ENCODE measurements around the gene MTHFD2L. TPM values are rescaled to one million over a fixed set of nuclear protein-coding genes. Genes with fewer than 3 reads are reported as not detected.
A peak's percentile ranks its signal among the peaks of the same experiment; 100 is the strongest.

The MTHFD2L gene
- total RNA-seq, 2 experiments from 2014 or later = 6.4 to 6.9 TPM

DNA sequence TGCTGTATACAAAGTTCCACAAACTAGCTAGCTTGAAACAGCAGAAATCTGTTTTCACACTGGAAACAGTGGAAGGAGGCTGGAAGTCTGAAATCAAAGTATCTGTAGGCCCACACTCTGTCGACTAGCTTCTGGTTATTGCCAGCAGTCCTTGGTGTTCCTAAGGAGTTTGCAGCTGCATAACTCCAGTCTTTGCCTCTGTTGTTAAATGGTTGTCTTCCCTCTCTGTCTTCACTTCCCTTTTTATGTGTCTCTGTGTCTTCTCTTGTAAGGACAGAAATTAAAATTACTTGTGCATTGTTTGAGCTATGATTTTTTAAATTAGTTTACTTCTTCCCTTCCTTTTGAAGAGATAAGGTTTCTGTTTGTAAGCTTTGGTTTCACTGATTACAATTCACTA is 8.2 kb downstream of the MTHFD2L start:
- no peak for DNase-seq
- ATAC-seq = no peak
- Mint-ChIP-seq H3K4me1 (peaks cover 18% of the 10 kb centered on the region), H3K36me3 (ENCODE audit: low read depth) (peaks cover 27% of the 10 kb centered on the region), H3K27ac (no peak overlapping the region), H3K4me3 (no peak overlapping the region), H3K9me3 (ENCODE audit: low read depth) (no peaks in the 10 kb centered on the region), H3K27me3 (no peaks in the 10 kb centered on the region)
- intact Hi-C loops (cut with DNase I, micrococcal nuclease) = no loop called here
- ChIA-PET POLR2A (interaction anchor here (0.6 kb wide), 1 partner anchor 68 kb away, joined by 4 read pairs; no protein-coding TSS in a partner anchor), CTCF (no interaction called here)

DNA sequence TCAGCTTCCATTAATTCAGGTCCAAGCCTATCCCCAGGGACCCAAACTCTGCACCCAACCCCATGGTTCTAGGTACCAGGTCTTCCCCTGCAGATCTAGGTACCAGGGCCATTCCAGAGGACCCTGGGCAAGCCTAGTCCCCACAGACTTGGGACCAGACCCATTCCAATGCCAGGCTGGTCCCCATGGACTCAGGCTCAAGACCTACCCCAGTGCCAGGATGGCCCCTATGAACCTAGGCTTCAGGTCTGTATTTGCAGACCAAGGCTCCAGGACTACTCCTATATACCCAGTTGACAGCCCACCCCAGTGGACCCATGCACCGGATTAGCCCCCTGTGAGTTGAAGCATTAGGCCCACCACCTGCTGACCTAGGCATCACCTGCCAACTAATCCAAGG is 8.9 kb downstream of the MTHFD2L start:
- Mint-ChIP-seq H3K9me3 (ENCODE audit: low read depth) (no peaks in the 10 kb centered on the region), H3K4me3 (no peak overlapping the region), H3K27ac (no peak overlapping the region), H3K36me3 (ENCODE audit: low read depth) (peaks cover 20% of the 10 kb centered on the region), H3K4me1 (peaks cover 12% of the 10 kb centered on the region), H3K27me3 (no peaks in the 10 kb centered on the region)
- ChIA-PET POLR2A (interaction anchor here (0.6 kb wide), 1 partner anchor 69 kb away, joined by 4 read pairs; no protein-coding TSS in a partner anchor), CTCF (no interaction called here)
- ATAC-seq = no peak
- DNase-seq = no peak
- intact Hi-C loops (cut with DNase I, micrococcal nuclease) = no loop called here

DNA sequence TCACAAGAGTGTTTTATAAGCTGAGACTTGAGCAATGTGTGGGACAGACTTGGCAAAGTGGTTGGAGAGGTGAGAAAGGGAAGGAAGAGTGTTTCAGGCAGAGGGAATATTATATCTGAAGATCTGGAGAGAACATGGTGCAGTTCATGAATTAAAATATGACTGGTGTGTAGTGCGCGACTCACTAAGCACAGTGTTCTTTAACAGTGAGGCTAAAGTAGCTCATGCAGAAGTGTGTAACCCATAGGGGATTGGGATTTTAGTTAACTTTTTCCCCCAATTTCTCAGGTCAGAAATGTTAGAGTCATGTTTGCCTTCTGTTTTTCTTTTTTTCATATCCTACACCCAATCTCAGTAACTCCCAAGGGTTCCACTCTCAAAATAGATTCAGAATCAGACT is 9.7 kb downstream of the MTHFD2L start:
- Mint-ChIP-seq H3K9me3 (ENCODE audit: low read depth) (no peaks in the 10 kb centered on the region), H3K27ac (no peak overlapping the region), H3K27me3 (no peaks in the 10 kb centered on the region), H3K36me3 (ENCODE audit: low read depth) (peaks cover 13% of the 10 kb centered on the region), H3K4me1 (peaks cover 12% of the 10 kb centered on the region), H3K4me3 (no peak overlapping the region)
- ChIA-PET CTCF (no interaction called here), POLR2A (no interaction called here)
- intact Hi-C loops (cut with DNase I, micrococcal nuclease) = no loop called here
- DNase-seq (no peak), ATAC-seq (no peak)

DNA sequence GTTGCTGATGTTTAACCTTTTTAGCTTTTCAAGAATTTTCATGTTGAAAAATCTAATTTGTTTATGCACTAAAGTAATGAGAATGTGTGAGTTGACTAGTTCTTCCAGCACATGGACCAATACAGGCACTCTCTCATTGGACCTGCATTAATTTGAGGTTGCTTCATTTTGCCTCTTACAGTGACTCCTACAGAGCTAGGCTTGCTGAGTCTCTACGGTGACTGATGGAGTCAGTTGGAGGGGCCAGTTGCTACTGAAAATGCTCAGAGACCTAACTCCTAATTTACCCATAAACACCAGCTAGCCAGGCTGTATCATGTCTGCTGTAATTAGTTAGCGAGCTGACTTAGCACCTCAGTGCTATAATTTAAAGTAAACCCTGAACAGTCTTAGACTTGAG is 10.9 kb downstream of the MTHFD2L start:
- DNase-seq (no peak), ATAC-seq (no peak)
- Mint-ChIP-seq H3K4me3 (no peak overlapping the region), H3K36me3 (ENCODE audit: low read depth) (peaks cover 11% of the 10 kb centered on the region), H3K27ac (no peak overlapping the region), H3K9me3 (ENCODE audit: low read depth) (no peaks in the 10 kb centered on the region), H3K27me3 (no peaks in the 10 kb centered on the region), H3K4me1 (peaks cover 12% of the 10 kb centered on the region)
- ChIA-PET POLR2A (no interaction called here), CTCF (interaction anchor here (1.2 to 1.5 kb wide), 2 partner anchors 34 to 327 kb away, joined by 3 read pairs; no protein-coding TSS in a partner anchor)
- intact Hi-C loops (cut with DNase I, micrococcal nuclease) = no loop called here

DNA sequence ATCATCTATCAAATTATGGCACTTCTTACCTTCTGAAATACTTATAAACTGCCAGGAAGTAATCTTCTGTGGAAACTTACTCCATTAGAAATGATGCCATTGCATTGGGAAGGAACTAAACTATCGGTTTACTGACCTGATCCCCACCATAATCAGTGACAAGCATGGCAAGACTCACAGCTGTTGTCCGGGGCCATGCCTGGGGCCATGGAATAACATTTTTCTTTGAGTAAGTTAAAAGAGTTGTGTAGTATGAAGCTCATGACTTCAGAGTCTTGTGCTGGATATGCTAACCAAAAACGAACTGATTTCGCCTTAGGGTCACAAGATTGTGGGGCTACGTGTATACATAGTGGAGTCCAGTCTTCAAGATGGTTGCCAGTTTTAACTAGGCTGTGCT is 15.4 kb downstream of the MTHFD2L start:
- H3K27me3 Mint-ChIP-seq = no peaks in the 10 kb centered on the region
- H3K27ac Mint-ChIP-seq = no peak overlapping the region
- intact Hi-C loops (cut with DNase I, micrococcal nuclease) = no loop called here
- DNase-seq (no peak), ATAC-seq (no peak)
- no peaks in the 10 kb centered on the region for H3K4me1 Mint-ChIP-seq
- H3K4me3 Mint-ChIP-seq = no peak overlapping the region
- no peaks in the 10 kb centered on the region for H3K9me3 Mint-ChIP-seq (ENCODE audit: low read depth)
- peaks cover 9% of the 10 kb centered on the region for H3K36me3 Mint-ChIP-seq (ENCODE audit: low read depth)
- POLR2A ChIA-PET = no interaction called here
- CTCF ChIA-PET = no interaction called here

DNA sequence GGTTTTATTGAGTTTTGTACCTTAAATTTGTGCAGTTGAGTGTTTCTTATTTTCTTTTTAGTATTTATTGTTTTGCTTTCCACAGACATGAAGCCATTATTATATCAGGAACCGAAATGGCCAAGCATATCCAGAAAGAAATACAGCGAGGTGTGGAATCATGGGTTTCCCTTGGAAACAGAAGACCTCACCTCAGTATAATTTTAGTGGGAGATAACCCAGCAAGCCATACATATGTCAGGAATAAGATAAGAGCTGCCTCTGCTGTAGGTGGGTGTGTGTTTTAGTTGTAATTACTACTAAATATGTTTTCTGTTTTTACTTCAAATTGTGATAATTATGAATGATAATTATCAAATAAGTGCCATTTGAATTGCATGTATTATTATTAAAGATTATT is 16.5 kb downstream of the MTHFD2L start:
- H3K27me3 Mint-ChIP-seq = no peaks in the 10 kb centered on the region
- H3K9me3 Mint-ChIP-seq (ENCODE audit: low read depth) = no peaks in the 10 kb centered on the region
- ATAC-seq = no peak
- peaks cover 9% of the 10 kb centered on the region for H3K36me3 Mint-ChIP-seq (ENCODE audit: low read depth)
- ChIA-PET POLR2A (no interaction called here), CTCF (interaction anchor here (1.2 to 1.5 kb wide), 2 partner anchors 17 to 54 kb away, joined by 3 to 5 read pairs; no protein-coding TSS in a partner anchor)
- H3K4me1 Mint-ChIP-seq = no peaks in the 10 kb centered on the region
- intact Hi-C loops (cut with DNase I, micrococcal nuclease) = no loop called here
- H3K4me3 Mint-ChIP-seq = no peak overlapping the region
- no peak for DNase-seq
- no peak overlapping the region for H3K27ac Mint-ChIP-seq

DNA sequence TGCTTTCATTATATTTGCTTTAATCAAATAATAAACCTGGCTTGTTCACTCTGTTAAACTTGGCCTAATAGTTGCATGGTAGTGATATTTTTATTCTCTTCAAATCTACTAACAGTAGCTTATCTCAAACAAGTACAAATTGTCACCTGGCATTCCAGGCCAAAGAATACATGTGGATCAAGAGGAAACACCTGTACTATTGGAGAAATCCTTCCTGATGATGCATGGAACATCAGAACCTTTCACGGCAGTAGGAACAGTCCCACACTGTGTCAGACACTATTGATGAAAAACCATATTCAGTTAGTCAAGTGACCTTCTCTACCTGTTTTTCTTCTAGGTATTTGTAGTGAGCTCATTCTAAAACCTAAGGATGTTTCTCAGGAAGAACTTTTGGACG is 17.0 kb downstream of the MTHFD2L start:
- ChIA-PET POLR2A (no interaction called here), CTCF (interaction anchor here (1.2 to 1.5 kb wide), 2 partner anchors 18 to 53 kb away, joined by 3 to 5 read pairs; no protein-coding TSS in a partner anchor)
- intact Hi-C loops (cut with DNase I, micrococcal nuclease) = no loop called here
- Mint-ChIP-seq H3K4me1 (no peaks in the 10 kb centered on the region), H3K4me3 (no peak overlapping the region), H3K36me3 (ENCODE audit: low read depth) (peaks cover 9% of the 10 kb centered on the region), H3K27me3 (no peaks in the 10 kb centered on the region), H3K9me3 (ENCODE audit: low read depth) (no peaks in the 10 kb centered on the region), H3K27ac (no peak overlapping the region)
- ATAC-seq = no peak
- DNase-seq = no peak

DNA sequence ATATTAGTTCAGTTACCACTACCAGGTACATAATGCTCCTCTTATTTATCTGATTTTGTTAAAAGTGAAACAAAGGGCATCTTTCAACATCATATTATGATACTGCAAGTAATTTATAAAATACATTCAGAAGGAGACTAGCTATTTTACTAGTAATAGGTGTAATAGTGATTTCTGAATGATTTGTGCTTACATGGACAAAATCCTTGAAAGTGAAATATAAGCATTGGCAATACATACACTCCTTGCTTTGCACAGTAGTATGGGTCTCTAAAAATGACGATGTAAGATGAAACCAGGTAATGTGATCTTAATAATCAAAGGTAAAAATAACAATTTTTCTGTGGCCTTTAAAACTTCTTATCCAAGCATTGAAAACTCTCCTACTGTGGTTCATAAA is 17.5 kb downstream of the MTHFD2L start:
- ATAC-seq = no peak
- ChIA-PET CTCF (interaction anchor here (1.2 to 1.5 kb wide), 2 partner anchors 18 to 53 kb away, joined by 3 to 5 read pairs; no protein-coding TSS in a partner anchor), POLR2A (no interaction called here)
- intact Hi-C loops (cut with DNase I, micrococcal nuclease) = no loop called here
- no peaks in the 10 kb centered on the region for H3K27me3 Mint-ChIP-seq
- no peak overlapping the region for H3K27ac Mint-ChIP-seq
- H3K36me3 Mint-ChIP-seq (ENCODE audit: low read depth) = peaks cover 7% of the 10 kb centered on the region
- no peak overlapping the region for H3K4me3 Mint-ChIP-seq
- DNase-seq = no peak
- no peaks in the 10 kb centered on the region for H3K4me1 Mint-ChIP-seq
- H3K9me3 Mint-ChIP-seq (ENCODE audit: low read depth) = no peaks in the 10 kb centered on the region

DNA sequence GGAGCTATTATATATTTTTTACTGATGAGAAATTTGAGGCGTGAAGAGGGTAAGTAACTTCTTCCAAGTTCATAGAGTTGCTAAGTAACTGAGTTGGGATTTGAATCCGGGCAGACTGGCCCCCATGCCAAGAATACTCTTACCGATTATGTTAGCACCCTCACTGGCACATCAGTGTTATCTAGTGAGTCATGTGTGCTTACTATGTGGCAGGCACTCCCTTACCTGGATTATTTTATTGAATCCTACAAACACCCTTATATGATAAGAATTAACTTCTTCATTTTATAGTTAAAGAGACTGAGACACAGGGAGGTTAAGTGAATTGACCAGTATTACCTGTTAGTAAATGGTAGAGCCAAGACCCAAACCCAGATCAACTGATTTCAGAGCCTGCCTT is 20.9 kb downstream of the MTHFD2L start:
- Mint-ChIP-seq H3K9me3 (ENCODE audit: low read depth) (no peaks in the 10 kb centered on the region), H3K36me3 (ENCODE audit: low read depth) (peaks cover 8% of the 10 kb centered on the region), H3K4me1 (no peaks in the 10 kb centered on the region), H3K4me3 (no peak overlapping the region), H3K27ac (no peak overlapping the region), H3K27me3 (no peaks in the 10 kb centered on the region)
- ChIA-PET CTCF (interaction anchor here (0.7 kb wide), 1 partner anchor 55 kb away, joined by 3 read pairs; no protein-coding TSS in a partner anchor), POLR2A (no interaction called here)
- ATAC-seq (no peak), DNase-seq (no peak)
- intact Hi-C loops (cut with DNase I, micrococcal nuclease) = no loop called here

DNA sequence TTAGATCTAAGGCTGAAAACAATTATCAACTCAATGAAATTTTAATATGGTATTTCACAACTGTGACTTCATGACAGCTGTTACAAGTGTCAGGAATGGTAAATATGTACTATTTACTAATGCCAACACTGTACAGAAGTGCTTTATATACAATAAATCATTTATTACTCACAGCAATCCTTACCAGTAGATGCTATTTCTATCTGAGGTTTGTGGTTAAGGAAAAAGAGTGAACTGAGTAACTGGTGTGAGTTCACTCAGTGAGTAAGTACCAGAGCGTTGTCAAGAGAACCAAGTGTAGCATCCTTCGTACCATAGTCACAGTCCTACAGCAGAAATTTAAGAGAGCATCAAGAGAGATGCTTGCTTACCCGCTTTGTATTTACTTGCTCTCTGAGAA is 23.3 kb downstream of the MTHFD2L start:
- peaks cover 7% of the 10 kb centered on the region for H3K36me3 Mint-ChIP-seq (ENCODE audit: low read depth)
- ChIA-PET CTCF (no interaction called here), POLR2A (no interaction called here)
- ATAC-seq (peak; percentile 77), DNase-seq (no peak)
- H3K4me3 Mint-ChIP-seq = no peak overlapping the region
- H3K27ac Mint-ChIP-seq = no peak overlapping the region
- H3K9me3 Mint-ChIP-seq (ENCODE audit: low read depth) = no peaks in the 10 kb centered on the region
- H3K27me3 Mint-ChIP-seq = no peaks in the 10 kb centered on the region
- intact Hi-C loops (cut with DNase I, micrococcal nuclease) = loop anchor here in 1 of 2 experiments (10.0 kb wide), 1 partner anchor 494 kb away; no protein-coding TSS in a partner anchor
- H3K4me1 Mint-ChIP-seq = no peaks in the 10 kb centered on the region

DNA sequence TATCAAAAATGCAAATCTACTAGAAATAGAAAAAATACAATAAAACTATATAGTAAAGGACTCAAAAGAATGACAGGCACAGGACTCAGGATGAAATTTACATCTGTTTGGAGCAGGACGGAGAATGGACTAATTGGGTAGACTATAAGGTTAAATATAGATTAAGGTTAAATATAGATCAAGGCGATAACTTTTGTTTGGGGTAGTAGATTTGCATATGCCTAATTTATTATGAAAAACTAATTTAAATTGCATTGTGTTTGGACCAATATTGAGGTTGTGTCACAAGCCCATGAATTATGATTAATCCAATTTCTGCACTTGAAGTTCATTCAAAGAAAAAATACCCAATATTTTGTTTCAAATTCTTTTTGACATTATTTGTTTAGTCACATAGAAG is 31.0 kb downstream of the MTHFD2L start:
- intact Hi-C loops (cut with DNase I, micrococcal nuclease) = loop anchor here (1.0 to 10.0 kb wide), 3 partner anchors 122 to 486 kb away; no protein-coding TSS in a partner anchor
- no peak overlapping the region for H3K4me3 Mint-ChIP-seq
- POLR2A ChIA-PET = interaction anchor here (0.6 kb wide), 1 partner anchor 209 kb away, joined by 5 read pairs; no protein-coding TSS in a partner anchor
- CTCF ChIA-PET = interaction anchor here (0.6 to 1.5 kb wide), 9 partner anchors 10 to 182 kb away, joined by 3 to 7 read pairs (median 4); partner anchors contain the start of gene EPGN
- DNase-seq (no peak), ATAC-seq (no peak)
- H3K36me3 Mint-ChIP-seq (ENCODE audit: low read depth) = no peaks in the 10 kb centered on the region
- H3K4me1 Mint-ChIP-seq = no peaks in the 10 kb centered on the region
- no peak overlapping the region for H3K27ac Mint-ChIP-seq
- H3K9me3 Mint-ChIP-seq (ENCODE audit: low read depth) = no peaks in the 10 kb centered on the region
- no peaks in the 10 kb centered on the region for H3K27me3 Mint-ChIP-seq

DNA sequence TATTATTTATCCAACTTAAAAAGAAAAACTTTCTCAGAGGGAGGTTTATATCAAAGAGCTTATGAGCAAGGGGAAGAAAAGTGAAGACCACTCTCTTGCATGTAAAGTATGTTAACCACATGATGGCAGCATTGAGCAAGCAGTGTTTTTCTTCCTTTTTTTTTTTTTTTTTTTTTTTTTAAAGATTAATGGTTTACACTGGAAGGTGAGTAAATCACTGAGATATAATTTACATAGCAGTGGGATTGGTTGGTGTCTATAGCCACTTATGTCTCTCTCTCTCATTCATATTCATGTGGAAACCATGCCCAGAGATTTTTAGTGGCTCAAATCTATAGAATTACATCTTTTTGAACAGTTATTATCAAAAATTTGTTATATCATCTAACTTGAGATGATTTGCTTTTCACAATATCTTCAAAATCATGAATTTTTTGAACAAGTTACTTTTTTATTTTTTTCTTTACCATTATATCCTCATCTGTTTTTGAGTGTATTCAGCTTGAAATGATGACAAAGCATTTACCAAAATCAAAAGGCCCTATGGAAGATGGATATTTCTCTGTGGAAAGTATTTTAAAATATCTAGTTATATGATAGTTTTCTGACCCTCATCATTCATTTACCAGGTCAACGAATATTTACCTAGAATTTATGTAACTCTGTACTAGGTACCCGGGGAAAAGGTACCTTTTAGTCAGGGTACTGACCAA is 31.6 kb downstream of the MTHFD2L start:
- ATAC-seq (peak; percentile 44), DNase-seq (no peak)

More for the DNA sequence above, 31.6 kb downstream of the MTHFD2L start:
- H3K4me3 Mint-ChIP-seq = no peak overlapping the region
- intact Hi-C loops (cut with DNase I, micrococcal nuclease) = loop anchor here (1.0 to 10.0 kb wide), 3 partner anchors 122 to 485 kb away; no protein-coding TSS in a partner anchor
- H3K27me3 Mint-ChIP-seq = no peaks in the 10 kb centered on the region
- H3K27ac Mint-ChIP-seq = no peak overlapping the region
- no peaks in the 10 kb centered on the region for H3K36me3 Mint-ChIP-seq (ENCODE audit: low read depth)
- CTCF ChIA-PET = interaction anchor here (0.6 to 1.5 kb wide), 11 partner anchors 9 to 181 kb away, joined by 3 to 7 read pairs (median 4); partner anchors contain the start of gene EPGN
- H3K9me3 Mint-ChIP-seq (ENCODE audit: low read depth) = no peaks in the 10 kb centered on the region
- H3K4me1 Mint-ChIP-seq = no peaks in the 10 kb centered on the region
- POLR2A ChIA-PET = interaction anchor here (0.6 kb wide), 1 partner anchor 210 kb away, joined by 5 read pairs; no protein-coding TSS in a partner anchor

Data from activated CD4-positive, alpha-beta T cell treated with anti-CD3 and anti-CD28 coated beads for 36 hours (primary cell).